HFFc6 (cell line): ENCODE measurements around the gene SEMA4C. TPM values are rescaled to one million over a fixed set of nuclear protein-coding genes. Genes with fewer than 3 reads are reported as not detected.

Experiments used
- DNase-seq: peaks from one replicate; pipeline ENCODE4 v3.0.0-alpha.2; 2018
- H3K27ac Mint-ChIP-seq: 2 replicates; pipeline ENCODE4 v1.8.0; 2020; ENCODE audit warnings: mild to moderate bottlenecking, mixed read lengths
- H3K27me3 Mint-ChIP-seq: 2 replicates; pipeline ENCODE4 v1.8.0; 2021; ENCODE audit warnings: mild to moderate bottlenecking, moderate library complexity, mixed read lengths; ENCODE audit not compliant: insufficient read depth
- H3K36me3 Mint-ChIP-seq: 2 replicates; pipeline ENCODE4 v1.8.0; 2021; ENCODE audit warnings: low read depth, mixed read lengths
- H3K4me1 Mint-ChIP-seq: 2 replicates; pipeline ENCODE4 v1.8.0; 2020; ENCODE audit warnings: low read depth, mixed read lengths
- H3K4me3 Mint-ChIP-seq: 2 replicates; pipeline ENCODE4 v1.8.0; 2020; ENCODE audit warnings: mild to moderate bottlenecking, moderate library complexity, mixed read lengths
- H3K9me3 Mint-ChIP-seq: 2 replicates; pipeline ENCODE4 v1.8.0; 2020; ENCODE audit warnings: mild to moderate bottlenecking, mixed read lengths
- CTCF ChIP-seq: fragments of 200-600 bp; sonication (generic); IDR thresholded peaks from 2 replicates; pipeline ENCODE4 v1.5.0; 2021; ENCODE audit warnings: antibody characterized with exemption, mild to moderate bottlenecking
- total RNA-seq, 6 experiments: library from RNA; stranded (reverse); fragmentation: NEBNext Ultra II Directional; extraction: Animal tissue kit (Norgen Biotek cat#: 25700); gene quantifications; 2 replicates in 1 of 6; 3 replicates in 5 of 6; pipeline ENCODE4 v1.2.3, GENCODE V29; 2021

The SEMA4C gene
- total RNA-seq, 6 experiments from 2014 or later = 11.6 to 13.7 (median 12.7) TPM

- no peak for TF ChIP-seq CTCF
- DNase-seq = no peak
- Mint-ChIP-seq H3K27me3 (no peaks in the 10 kb centered on the region; the same call in none of the 2 replicates), H3K36me3 (peaks cover 12% of the 10 kb centered on the region; the same call in 1 of the 2 replicates), H3K27ac (no peak overlapping the region), H3K9me3 (no peaks in the 10 kb centered on the region), H3K4me3 (no peak overlapping the region), H3K4me1 (peaks cover 23% of the 10 kb centered on the region)
Observed at GRCh38 chr2:96828436-96828835, 41.4 kb downstream of the SEMA4C start.

GRCh38 chr2:96826546-96827278 is 43.2 kb downstream of the SEMA4C start:
- Mint-ChIP-seq H3K36me3 (peaks cover 8% of the 10 kb centered on the region; the same call in 1 of the 2 replicates), H3K4me1 (peaks cover 11% of the 10 kb centered on the region)

GRCh38 chr2:96825057-96825456 is 44.8 kb downstream of the SEMA4C start:
- Mint-ChIP-seq H3K36me3 (peaks cover 8% of the 10 kb centered on the region; the same call in 1 of the 2 replicates), H3K27ac (no peak overlapping the region), H3K9me3 (no peaks in the 10 kb centered on the region), H3K4me3 (no peak overlapping the region), H3K4me1 (peaks cover 11% of the 10 kb centered on the region), H3K27me3 (no peaks in the 10 kb centered on the region; the same call in none of the 2 replicates)
- no peak for DNase-seq
- no peak for TF ChIP-seq CTCF

More at GRCh38 chr2:96826546-96827278, 43.2 kb downstream of the SEMA4C start:
- H3K27ac Mint-ChIP-seq = no peak overlapping the region
- no peak for DNase-seq
- H3K27me3 Mint-ChIP-seq = no peaks in the 10 kb centered on the region; the same call in none of the 2 replicates
- no peak overlapping the region for H3K4me3 Mint-ChIP-seq
- TF ChIP-seq CTCF = peak; percentile 13; the same call in 1 of the 2 replicates
- H3K9me3 Mint-ChIP-seq = no peaks in the 10 kb centered on the region

- H3K27ac Mint-ChIP-seq = no peak overlapping the region
- DNase-seq = peak; percentile 22
- no peak overlapping the region for H3K4me3 Mint-ChIP-seq
- TF ChIP-seq CTCF = no peak
- no peaks in the 10 kb centered on the region; the same call in none of the 2 replicates for H3K27me3 Mint-ChIP-seq
- peaks cover 11% of the 10 kb centered on the region for H3K4me1 Mint-ChIP-seq
- no peaks in the 10 kb centered on the region for H3K9me3 Mint-ChIP-seq
- H3K36me3 Mint-ChIP-seq = peaks cover 8% of the 10 kb centered on the region
Observed at GRCh38 chr2:96824079-96824870, 45.6 kb downstream of the SEMA4C start.

- H3K36me3 Mint-ChIP-seq = peaks cover 4% of the 10 kb centered on the region
- H3K4me1 Mint-ChIP-seq = peaks cover 16% of the 10 kb centered on the region
- H3K27ac Mint-ChIP-seq = no peak overlapping the region
- no peak overlapping the region for H3K4me3 Mint-ChIP-seq
- no peak for DNase-seq
- TF ChIP-seq CTCF = no peak
- H3K9me3 Mint-ChIP-seq = no peaks in the 10 kb centered on the region
- no peaks in the 10 kb centered on the region; the same call in none of the 2 replicates for H3K27me3 Mint-ChIP-seq
Observed at GRCh38 chr2:96823198-96823597, 46.7 kb downstream of the SEMA4C start.
